Neural cell (in vitro differentiated cells): ENCODE data around the gene HSPA1A. TPM values are rescaled to one million over a fixed set of nuclear protein-coding genes. Genes with fewer than 3 reads are reported as not detected.
"Not testable (repeated sequence)": the region's sequence is repeated elsewhere in the genome, so short reads cannot be mapped to it uniquely, and the experiment has no call there.

Experiments used
- H2AFZ ChIP-seq: fragments of 200-600, 300-800 bp; sonication (generic), shearing (Covaris generic); 2 replicates; pipeline ENCODE4 v1.6.0; 2014; ENCODE audit warnings: low read depth, mild to moderate bottlenecking, antibody characterized with exemption, low read length, moderate library complexity
- H3F3A ChIP-seq: fragments of 200-600 bp; shearing (Covaris generic); 2 replicates; pipeline ENCODE4 v1.6.1; 2016; ENCODE audit warnings: mild to moderate bottlenecking, moderate library complexity, mixed read lengths, antibody characterized with exemption, low read length; ENCODE audit not compliant: insufficient read depth, poor library complexity, severe bottlenecking
- H3K27ac ChIP-seq: fragments of 200-600, 300-800 bp; sonication (generic), shearing (Covaris generic); 2 replicates; pipeline ENCODE4 v1.5.1; 2014; ENCODE audit warnings: mild to moderate bottlenecking, low read length, moderate library complexity
- H3K27me3 ChIP-seq: fragments of 300-800, 200-600 bp; sonication (generic), shearing (Covaris generic); 2 replicates; pipeline ENCODE4 v1.6.0; 2014; ENCODE audit warnings: mild to moderate bottlenecking, low read depth, low read length, moderate library complexity; ENCODE audit not compliant: insufficient read depth
- H3K36me3 ChIP-seq: fragments of 300-800, 200-600 bp; sonication (generic), shearing (Covaris generic); 2 replicates; pipeline ENCODE4 v1.5.1; 2014; ENCODE audit warnings: mild to moderate bottlenecking, antibody characterized with exemption, low read length, moderate library complexity; ENCODE audit not compliant: insufficient read depth
- H3K4me2 ChIP-seq: fragments of 300-800, 200-600 bp; sonication (generic), shearing (Covaris generic); 2 replicates; pipeline ENCODE4 v1.6.0; 2014; ENCODE audit warnings: mild to moderate bottlenecking, low read length
- H3K4me3 ChIP-seq: fragments of 300-800, 200-600 bp; sonication (generic), shearing (Covaris generic); 2 replicates; pipeline ENCODE4 v1.5.1; 2014; ENCODE audit warnings: mild to moderate bottlenecking, low read length, moderate library complexity
- H3K79me2 ChIP-seq: fragments of 200-600 bp; shearing (Covaris generic); replicated peaks from 2 replicates; pipeline ENCODE4 v1.6.0; 2014; ENCODE audit warnings: mild to moderate bottlenecking, low read length, moderate library complexity; ENCODE audit not compliant: insufficient read depth
- H3K9ac ChIP-seq: fragments of 300-800, 200-600 bp; sonication (generic), shearing (Covaris generic); 2 replicates; pipeline ENCODE4 v1.6.1; 2016; ENCODE audit warnings: mild to moderate bottlenecking, low read length, mixed read lengths
- H3K9me2 ChIP-seq: fragments of 200-600 bp; shearing (Covaris generic); 2 replicates; pipeline ENCODE4 v1.6.1; 2016; ENCODE audit warnings: mild to moderate bottlenecking, low read length, mixed read lengths; ENCODE audit not compliant: insufficient read depth
- H3K9me3 ChIP-seq: fragments of 200-600, 300-800 bp; sonication (generic), shearing (Covaris generic); 2 replicates; pipeline ENCODE4 v1.6.1; 2016; ENCODE audit warnings: mild to moderate bottlenecking, mixed run types, low read length, moderate library complexity, mixed read lengths
- H4K20me1 ChIP-seq: fragments of 200-600 bp; shearing (Covaris generic); 2 replicates; pipeline ENCODE4 v1.6.1; 2016; ENCODE audit warnings: mild to moderate bottlenecking, mixed run types; ENCODE audit not compliant: insufficient read depth
- EP300 ChIP-seq: fragments of 450-650 bp; conservative IDR thresholded peaks from 2 replicates; pipeline ENCODE4 v1.6.1; 2014; ENCODE audit warnings: antibody characterized with exemption, mild to moderate bottlenecking, moderate library complexity; ENCODE audit not compliant: poor library complexity, severe bottlenecking
- EZH2 ChIP-seq: fragments of 200-600, 300-800 bp; shearing (Covaris generic), sonication (generic); IDR thresholded peaks from 2 replicates; pipeline ENCODE4 v1.6.1; 2014; ENCODE audit warnings: antibody characterized with exemption, low read length, borderline replicate concordance, mild to moderate bottlenecking; ENCODE audit not compliant: insufficient read depth, poor library complexity, severe bottlenecking
- MXI1 ChIP-seq: fragments of 450-650 bp; conservative IDR thresholded peaks from 2 replicates; pipeline ENCODE4 v1.6.1; 2014; ENCODE audit warnings: antibody characterized with exemption, mild to moderate bottlenecking; ENCODE audit not compliant: poor library complexity, severe bottlenecking
- POLR2AphosphoS5 ChIP-seq: IDR thresholded peaks from 2 replicates; pipeline ENCODE4 v1.6.1; 2012
- RAD21 ChIP-seq: fragments of 450-650 bp; conservative IDR thresholded peaks from 2 replicates; pipeline ENCODE4 v1.6.1; 2014; ENCODE audit warnings: antibody characterized with exemption, mild to moderate bottlenecking, moderate library complexity
- REST ChIP-seq: IDR thresholded peaks from 2 replicates; pipeline ENCODE4 v1.6.1; 2012; ENCODE audit warnings: borderline replicate concordance
- SMC3 ChIP-seq: fragments of 450-650 bp; conservative IDR thresholded peaks from 2 replicates; pipeline ENCODE4 v1.6.1; 2014; ENCODE audit warnings: antibody characterized with exemption, mild to moderate bottlenecking, moderate library complexity; ENCODE audit not compliant: poor library complexity
- TAF1 ChIP-seq: IDR thresholded peaks from 2 replicates; pipeline ENCODE4 v1.6.1; 2012; ENCODE audit warnings: low read depth
- polyA plus RNA-seq: library from polyadenylated mRNA; depleted of rRNA; stranded (reverse); fragments of >200 nt; gene quantifications from 2 replicates; pipeline ENCODE4 v1.2.3, GENCODE V29; 2014
- TF ChIP-seq, protein P1 (sequence below): fragments of 450-650 bp; IDR thresholded peaks from 2 replicates; pipeline ENCODE4 v1.5.1; 2014; ENCODE audit warnings: antibody characterized with exemption, mild to moderate bottlenecking, moderate library complexity; ENCODE audit not compliant: poor library complexity, severe bottlenecking

Gene HSPA1A
- polyA plus RNA-seq, 1 donor from 2014 or later, result 50.9 TPM

DNA sequence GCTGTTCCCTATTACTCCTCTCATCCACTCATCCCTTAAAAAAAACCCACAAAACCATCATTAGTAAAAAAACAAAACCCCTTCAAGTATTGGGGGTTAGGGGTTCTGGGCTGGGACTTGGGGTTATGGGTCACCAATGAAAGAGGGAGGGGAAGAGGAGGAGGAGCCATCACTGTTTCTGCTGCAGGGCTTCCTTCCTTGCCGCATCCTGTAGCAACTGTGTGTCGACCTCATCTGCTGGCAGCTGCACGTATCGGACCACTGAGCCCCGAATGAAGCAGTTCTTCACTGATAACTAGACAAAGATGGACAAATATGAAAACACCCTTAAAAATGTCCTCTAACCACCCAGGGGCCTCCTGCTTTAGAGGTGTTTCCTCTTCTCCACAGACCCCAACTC is 17.8 kb upstream of the HSPA1A start:
- H3K27ac ChIP-seq, result no peak overlapping the region
- no peak overlapping the region for H2AFZ ChIP-seq
- no peaks in the 10 kb centered on the region for H3K27me3 ChIP-seq
- H3K4me3 ChIP-seq, result no peak overlapping the region
- no peaks in the 10 kb centered on the region for H3K9me2 ChIP-seq
- H3F3A ChIP-seq, result no peaks in the 10 kb centered on the region
- no peaks in the 10 kb centered on the region for H3K36me3 ChIP-seq
- H3K9ac ChIP-seq, result no peak overlapping the region
- H4K20me1 ChIP-seq, result no peaks in the 10 kb centered on the region
- H3K4me2 ChIP-seq, result no peak overlapping the region
- peaks cover 18% of the 10 kb centered on the region for H3K79me2 ChIP-seq
- H3K9me3 ChIP-seq, result no peaks in the 10 kb centered on the region
- TF ChIP-seq, protein P1, sequence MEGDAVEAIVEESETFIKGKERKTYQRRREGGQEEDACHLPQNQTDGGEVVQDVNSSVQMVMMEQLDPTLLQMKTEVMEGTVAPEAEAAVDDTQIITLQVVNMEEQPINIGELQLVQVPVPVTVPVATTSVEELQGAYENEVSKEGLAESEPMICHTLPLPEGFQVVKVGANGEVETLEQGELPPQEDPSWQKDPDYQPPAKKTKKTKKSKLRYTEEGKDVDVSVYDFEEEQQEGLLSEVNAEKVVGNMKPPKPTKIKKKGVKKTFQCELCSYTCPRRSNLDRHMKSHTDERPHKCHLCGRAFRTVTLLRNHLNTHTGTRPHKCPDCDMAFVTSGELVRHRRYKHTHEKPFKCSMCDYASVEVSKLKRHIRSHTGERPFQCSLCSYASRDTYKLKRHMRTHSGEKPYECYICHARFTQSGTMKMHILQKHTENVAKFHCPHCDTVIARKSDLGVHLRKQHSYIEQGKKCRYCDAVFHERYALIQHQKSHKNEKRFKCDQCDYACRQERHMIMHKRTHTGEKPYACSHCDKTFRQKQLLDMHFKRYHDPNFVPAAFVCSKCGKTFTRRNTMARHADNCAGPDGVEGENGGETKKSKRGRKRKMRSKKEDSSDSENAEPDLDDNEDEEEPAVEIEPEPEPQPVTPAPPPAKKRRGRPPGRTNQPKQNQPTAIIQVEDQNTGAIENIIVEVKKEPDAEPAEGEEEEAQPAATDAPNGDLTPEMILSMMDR, result no peak
- TF ChIP-seq TAF1 (no peak), MXI1 (no peak), POLR2AphosphoS5 (no peak), SMC3 (no peak)

DNA sequence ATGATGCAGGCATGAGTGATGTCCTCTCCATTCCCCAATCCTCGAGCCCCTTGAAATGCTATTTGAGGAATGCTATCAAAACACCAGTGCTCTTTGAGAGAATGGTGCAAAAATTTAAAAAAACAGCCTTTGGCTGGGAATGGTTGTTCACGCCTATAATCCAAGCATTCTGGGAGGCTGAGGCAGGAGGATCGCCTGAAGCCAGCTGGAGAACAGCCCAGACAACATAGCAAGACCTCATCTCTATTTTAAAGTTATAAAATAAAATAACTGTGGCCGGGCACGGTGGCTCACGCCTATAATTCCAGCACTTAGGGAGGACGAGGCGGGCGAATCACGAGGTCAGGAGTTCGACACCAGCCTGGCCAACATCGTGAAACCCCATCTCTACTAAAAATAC is 15.6 kb upstream of the HSPA1A start:
- H3F3A ChIP-seq, result no peaks in the 10 kb centered on the region

DNA sequence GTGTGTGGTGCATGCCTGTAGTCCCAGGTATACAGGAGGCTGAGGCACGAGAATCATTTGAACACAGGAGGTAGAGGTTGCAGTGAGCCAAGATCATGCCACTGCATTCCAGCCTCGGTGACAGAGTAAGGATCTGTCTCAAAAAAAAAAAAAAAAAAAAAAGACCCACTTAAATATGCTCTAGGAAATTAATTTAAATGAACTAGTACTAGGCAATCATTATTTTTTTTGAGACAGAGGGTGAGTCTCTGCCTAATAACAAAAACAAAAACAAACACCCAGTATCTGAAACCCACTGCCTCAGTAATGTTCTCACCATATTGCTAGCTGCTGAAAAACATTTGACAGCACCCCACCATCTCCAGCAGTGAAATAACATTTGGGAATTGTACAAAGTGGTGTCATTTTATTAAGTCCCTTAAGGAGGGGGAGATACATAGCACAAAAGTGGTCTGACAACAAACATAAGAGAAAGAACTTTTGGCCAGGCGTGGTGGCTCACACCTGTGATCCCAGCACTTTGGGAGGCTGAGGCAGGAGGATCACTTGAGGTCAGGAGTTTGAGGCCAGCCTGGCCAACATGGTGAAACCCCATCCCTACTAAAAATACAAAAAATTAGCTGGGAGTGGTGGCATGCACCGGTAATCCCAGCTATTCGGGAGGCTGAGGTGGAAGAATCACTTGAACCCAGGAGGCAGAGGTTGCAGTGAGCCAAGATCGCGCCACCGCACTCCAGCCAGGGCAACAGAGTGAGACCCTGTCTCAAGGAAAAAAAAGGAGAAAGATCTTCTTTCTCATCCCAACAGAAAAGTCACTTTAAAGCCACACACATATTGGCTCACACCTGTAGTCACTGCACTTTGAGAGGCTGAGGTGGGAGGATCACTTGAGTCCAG is 14.1 kb upstream of the HSPA1A start:
- H4K20me1 ChIP-seq, H3K79me2 ChIP-seq, H3K4me3 ChIP-seq, H3K36me3 ChIP-seq, H3K27me3 ChIP-seq, H3K4me2 ChIP-seq, H3K27ac ChIP-seq, H3K9me2 ChIP-seq, H3K9me3 ChIP-seq, H3F3A ChIP-seq, H3K9ac ChIP-seq, H2AFZ ChIP-seq: not testable (repeated sequence)

More for the DNA sequence above, 15.6 kb upstream of the HSPA1A start:
- H3K9me2 ChIP-seq, result no peaks in the 10 kb centered on the region
- TF ChIP-seq MXI1 (no peak), RAD21 (no peak), EZH2 (no peak), SMC3 (no peak), TAF1 (no peak), POLR2AphosphoS5 (no peak), EP300 (no peak), REST (no peak)
- TF ChIP-seq, protein P1, result no peak
- no peaks in the 10 kb centered on the region for H3K9me3 ChIP-seq
- H3K9ac ChIP-seq, result no peak overlapping the region
- no peak overlapping the region for H3K4me2 ChIP-seq
- H3K27ac ChIP-seq, result no peak overlapping the region
- H4K20me1 ChIP-seq, result no peaks in the 10 kb centered on the region
- H3K36me3 ChIP-seq, result no peaks in the 10 kb centered on the region
- no peak overlapping the region for H3K4me3 ChIP-seq
- H3K79me2 ChIP-seq, result peaks cover 5% of the 10 kb centered on the region
- H2AFZ ChIP-seq, result no peak overlapping the region
- H3K27me3 ChIP-seq, result no peaks in the 10 kb centered on the region
